ENCODE measurements around the gene TAS1R1.
A peak's percentile ranks its signal among the peaks of the same experiment; 100 is the strongest.

The TAS1R1 gene

DNA sequence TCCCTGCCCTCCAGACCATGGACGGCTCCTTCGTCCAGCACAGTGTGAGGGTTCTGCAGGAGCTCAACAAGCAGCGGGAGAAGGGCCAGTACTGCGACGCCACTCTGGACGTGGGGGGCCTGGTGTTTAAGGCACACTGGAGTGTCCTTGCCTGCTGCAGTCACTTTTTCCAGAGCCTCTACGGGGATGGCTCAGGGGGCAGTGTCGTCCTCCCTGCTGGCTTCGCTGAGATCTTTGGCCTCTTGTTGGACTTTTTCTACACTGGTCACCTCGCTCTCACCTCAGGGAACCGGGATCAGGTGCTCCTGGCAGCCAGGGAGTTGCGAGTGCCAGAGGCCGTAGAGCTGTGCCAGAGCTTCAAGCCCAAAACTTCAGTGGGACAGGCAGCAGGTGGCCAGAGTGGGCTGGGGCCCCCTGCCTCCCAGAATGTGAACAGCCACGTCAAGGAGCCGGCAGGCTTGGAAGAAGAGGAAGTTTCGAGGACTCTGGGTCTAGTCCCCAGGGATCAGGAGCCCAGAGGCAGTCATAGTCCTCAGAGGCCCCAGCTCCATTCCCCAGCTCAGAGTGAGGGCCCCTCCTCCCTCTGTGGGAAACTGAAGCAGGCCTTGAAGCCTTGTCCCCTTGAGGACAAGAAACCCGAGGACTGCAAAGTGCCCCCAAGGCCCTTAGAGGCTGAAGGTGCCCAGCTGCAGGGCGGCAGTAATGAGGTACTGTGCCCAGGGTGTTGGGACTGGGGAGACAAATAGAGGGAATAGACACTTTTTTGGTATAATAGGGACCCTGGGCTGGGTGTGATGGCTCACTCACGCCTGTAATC, 25.7 kb downstream of the TAS1R1 start:
- Histone ChIP-seq H2AFZ (peak overlapping the region; percentile 97), H3K36me3 (ENCODE audit: control insufficient read depth, insufficient read depth, low read length) (no peaks in the 10 kb centered on the region), H3K4me1 (peaks cover 8% of the 10 kb centered on the region), H3K79me2 (peaks cover 4% of the 10 kb centered on the region), H3K4me3 (ENCODE audit: low read depth, low read length) (peak overlapping the region; percentile 85), H3K4me2 (ENCODE audit: low read length) (peak overlapping the region; percentile 87), H3K9me3 (ENCODE audit: control insufficient read depth, low read length) (no peaks in the 10 kb centered on the region), H3K27ac (peak overlapping the region; percentile 83), H3K27me3 (ENCODE audit: control insufficient read depth, insufficient read depth, low read length) (no peaks in the 10 kb centered on the region), H3K9ac (no peak overlapping the region)
- TF ChIP-seq, protein P1, sequence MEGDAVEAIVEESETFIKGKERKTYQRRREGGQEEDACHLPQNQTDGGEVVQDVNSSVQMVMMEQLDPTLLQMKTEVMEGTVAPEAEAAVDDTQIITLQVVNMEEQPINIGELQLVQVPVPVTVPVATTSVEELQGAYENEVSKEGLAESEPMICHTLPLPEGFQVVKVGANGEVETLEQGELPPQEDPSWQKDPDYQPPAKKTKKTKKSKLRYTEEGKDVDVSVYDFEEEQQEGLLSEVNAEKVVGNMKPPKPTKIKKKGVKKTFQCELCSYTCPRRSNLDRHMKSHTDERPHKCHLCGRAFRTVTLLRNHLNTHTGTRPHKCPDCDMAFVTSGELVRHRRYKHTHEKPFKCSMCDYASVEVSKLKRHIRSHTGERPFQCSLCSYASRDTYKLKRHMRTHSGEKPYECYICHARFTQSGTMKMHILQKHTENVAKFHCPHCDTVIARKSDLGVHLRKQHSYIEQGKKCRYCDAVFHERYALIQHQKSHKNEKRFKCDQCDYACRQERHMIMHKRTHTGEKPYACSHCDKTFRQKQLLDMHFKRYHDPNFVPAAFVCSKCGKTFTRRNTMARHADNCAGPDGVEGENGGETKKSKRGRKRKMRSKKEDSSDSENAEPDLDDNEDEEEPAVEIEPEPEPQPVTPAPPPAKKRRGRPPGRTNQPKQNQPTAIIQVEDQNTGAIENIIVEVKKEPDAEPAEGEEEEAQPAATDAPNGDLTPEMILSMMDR (IDR thresholded peaks at IDR 0.05) = no peak

DNA sequence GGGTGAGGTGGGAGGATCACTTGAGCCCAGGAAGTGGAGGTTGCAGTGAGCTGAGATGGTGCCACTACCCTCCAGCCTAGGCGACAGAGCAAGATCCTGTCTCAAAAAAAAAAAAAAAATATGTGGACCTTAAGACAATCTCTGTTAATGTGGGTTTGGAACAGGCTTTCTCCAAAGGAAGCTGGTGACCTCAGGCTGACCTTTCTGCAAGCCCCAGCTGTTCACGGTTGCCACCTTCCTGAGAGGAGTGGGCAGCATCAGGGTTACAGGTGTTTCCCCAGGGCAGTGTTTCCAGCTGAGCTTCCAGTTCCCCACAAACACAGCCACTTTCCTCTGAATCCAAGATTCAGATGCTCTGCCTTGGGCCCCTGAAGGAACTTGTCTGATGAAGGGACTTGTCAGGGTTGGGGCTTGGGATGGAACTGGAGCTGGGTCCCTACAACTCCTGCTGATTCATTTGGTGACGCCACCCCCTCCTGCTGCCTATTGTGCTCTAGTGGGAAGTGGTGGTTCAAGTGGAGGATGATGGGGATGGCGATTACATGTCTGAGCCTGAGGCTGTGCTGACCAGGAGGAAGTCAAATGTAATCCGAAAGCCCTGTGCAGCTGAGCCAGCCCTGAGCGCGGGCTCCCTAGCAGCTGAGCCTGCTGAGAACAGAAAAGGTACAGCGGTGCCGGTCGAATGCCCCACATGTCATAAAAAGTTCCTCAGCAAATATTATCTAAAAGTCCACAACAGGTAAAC, 26.6 kb downstream of the TAS1R1 start:
- Histone ChIP-seq H3K27ac (no peak overlapping the region), H3K4me2 (ENCODE audit: low read length) (no peak overlapping the region), H3K36me3 (ENCODE audit: control insufficient read depth, insufficient read depth, low read length) (no peaks in the 10 kb centered on the region), H3K79me2 (peaks cover 4% of the 10 kb centered on the region), H3K27me3 (ENCODE audit: control insufficient read depth, insufficient read depth, low read length) (no peaks in the 10 kb centered on the region), H3K9ac (no peak overlapping the region), H3K4me3 (ENCODE audit: low read depth, low read length) (no peak overlapping the region), H3K4me1 (peaks cover 8% of the 10 kb centered on the region), H3K9me3 (ENCODE audit: control insufficient read depth, low read length) (no peaks in the 10 kb centered on the region), H2AFZ (no peak overlapping the region)
- TF ChIP-seq, protein P1 (IDR thresholded peaks at IDR 0.05) = no peak

DNA sequence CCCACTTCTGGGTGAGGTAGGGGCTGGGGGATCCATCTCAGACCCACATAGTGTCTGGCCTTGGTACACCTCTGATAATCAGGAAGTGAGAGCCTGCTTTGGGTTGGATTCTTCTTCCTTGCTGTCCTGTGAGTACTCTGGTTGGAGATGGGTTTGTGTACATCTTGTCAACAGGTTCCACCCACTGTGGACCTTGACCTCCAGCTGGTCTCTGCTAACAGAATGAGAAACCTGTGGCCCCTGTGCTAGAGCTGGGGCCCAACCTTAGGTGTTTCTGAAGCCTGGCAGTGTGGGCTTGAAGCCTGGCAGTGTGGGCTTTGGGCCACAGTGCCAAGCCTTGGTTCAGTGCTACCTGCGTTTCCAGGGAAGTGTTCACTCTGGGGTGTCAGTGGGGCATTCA, 27.3 kb downstream of the TAS1R1 start:
- H3K4me3 ChIP-seq (ENCODE audit: low read depth, low read length) = no peak overlapping the region
- H3K27ac ChIP-seq = no peak overlapping the region
- H3K79me2 ChIP-seq = peaks cover 4% of the 10 kb centered on the region
- no peak overlapping the region for H3K9ac ChIP-seq
- H3K4me1 ChIP-seq = peaks cover 8% of the 10 kb centered on the region
- no peak overlapping the region for H3K4me2 ChIP-seq (ENCODE audit: low read length)
- TF ChIP-seq, protein P1 (IDR thresholded peaks at IDR 0.05) = no peak
- no peaks in the 10 kb centered on the region for H3K9me3 ChIP-seq (ENCODE audit: control insufficient read depth, low read length)
- H2AFZ ChIP-seq = no peak overlapping the region
- H3K27me3 ChIP-seq (ENCODE audit: control insufficient read depth, insufficient read depth, low read length) = no peaks in the 10 kb centered on the region
- no peaks in the 10 kb centered on the region for H3K36me3 ChIP-seq (ENCODE audit: control insufficient read depth, insufficient read depth, low read length)

DNA sequence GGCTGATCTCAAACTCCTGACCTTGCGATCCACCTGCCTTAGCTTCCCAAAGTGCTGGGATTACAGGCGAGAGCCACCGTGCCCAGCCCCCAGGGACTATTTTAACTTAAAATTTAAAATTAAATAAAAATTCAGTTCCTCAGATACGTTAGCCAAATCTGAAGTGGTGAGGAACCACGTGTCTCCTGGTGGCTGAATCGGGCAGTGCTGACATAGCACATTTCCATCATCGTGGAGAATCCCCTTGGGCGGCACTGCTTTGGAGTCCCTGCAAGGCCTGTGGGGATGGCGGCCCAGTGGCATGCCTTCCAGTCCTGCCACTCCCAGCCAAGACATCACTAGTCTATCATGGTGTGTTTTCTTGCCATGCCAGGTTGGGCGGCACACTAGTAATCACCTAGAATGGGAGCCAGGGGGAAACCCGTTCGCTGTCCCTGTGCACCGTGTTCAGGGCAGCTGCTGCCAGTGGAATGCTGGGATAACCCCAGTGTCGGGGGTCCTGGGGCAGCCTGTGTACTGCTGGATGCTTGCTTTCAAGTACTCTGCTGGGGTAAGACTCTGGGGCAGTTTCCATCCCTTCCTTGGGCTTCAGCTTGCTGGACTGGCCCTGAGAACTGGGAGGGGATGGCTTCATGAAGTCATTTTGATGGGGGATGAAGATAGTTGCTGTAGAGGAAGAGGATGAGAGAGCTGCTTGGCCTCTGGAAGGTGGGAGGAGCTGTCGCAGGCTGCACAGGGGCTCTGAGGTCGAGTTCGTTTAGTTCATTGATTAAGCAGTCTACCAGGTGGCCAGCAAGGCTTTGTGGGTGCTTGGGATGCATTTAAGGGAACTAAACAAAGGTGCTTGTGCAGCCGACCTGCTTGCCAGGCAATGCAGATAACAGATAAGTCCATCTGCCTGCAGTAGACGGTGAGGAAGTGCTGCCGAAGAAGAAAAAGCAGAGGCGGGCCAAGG, 29.3 kb downstream of the TAS1R1 start:
- peaks cover under 1% of the 10 kb centered on the region for H3K79me2 ChIP-seq
- TF ChIP-seq, protein P1 (IDR thresholded peaks at IDR 0.05) = no peak
- H3K9ac ChIP-seq = no peak overlapping the region
- H3K9me3 ChIP-seq (ENCODE audit: control insufficient read depth, low read length) = no peaks in the 10 kb centered on the region
- no peaks in the 10 kb centered on the region for H3K36me3 ChIP-seq (ENCODE audit: control insufficient read depth, insufficient read depth, low read length)
- H3K4me1 ChIP-seq = peaks cover 3% of the 10 kb centered on the region
- no peak overlapping the region for H3K4me2 ChIP-seq (ENCODE audit: low read length)
- no peak overlapping the region for H3K27ac ChIP-seq
- no peaks in the 10 kb centered on the region for H3K27me3 ChIP-seq (ENCODE audit: control insufficient read depth, insufficient read depth, low read length)
- H3K4me3 ChIP-seq (ENCODE audit: low read depth, low read length) = no peak overlapping the region
- H2AFZ ChIP-seq = no peak overlapping the region

Data from parathyroid adenoma (tissue), 2 donors.